Embryonic facial prominence (tissue), 1 donor: ENCODE measurements around the gene MRPL36.

Experiments used
- DNase-seq: peaks from one replicate; pipeline ENCODE4 v3.0.0-alpha.2; 2016; ENCODE audit errors: extremely low spot score

Gene MRPL36

GRCh38 chr5:1749346-1750124 lies 50.1 kb downstream of the MRPL36 start:
- no peak for DNase-seq

GRCh38 chr5:1748845-1749244 lies 50.8 kb downstream of the MRPL36 start:
- DNase-seq: no peak
